Measurements from ENCODE around the gene WDR12. TPM values are rescaled to one million over a fixed set of nuclear protein-coding genes. Genes with fewer than 3 reads are reported as not detected.

The WDR12 gene
- 38.6 and 48.8 TPM in 2 replicates for total RNA-seq

DNA sequence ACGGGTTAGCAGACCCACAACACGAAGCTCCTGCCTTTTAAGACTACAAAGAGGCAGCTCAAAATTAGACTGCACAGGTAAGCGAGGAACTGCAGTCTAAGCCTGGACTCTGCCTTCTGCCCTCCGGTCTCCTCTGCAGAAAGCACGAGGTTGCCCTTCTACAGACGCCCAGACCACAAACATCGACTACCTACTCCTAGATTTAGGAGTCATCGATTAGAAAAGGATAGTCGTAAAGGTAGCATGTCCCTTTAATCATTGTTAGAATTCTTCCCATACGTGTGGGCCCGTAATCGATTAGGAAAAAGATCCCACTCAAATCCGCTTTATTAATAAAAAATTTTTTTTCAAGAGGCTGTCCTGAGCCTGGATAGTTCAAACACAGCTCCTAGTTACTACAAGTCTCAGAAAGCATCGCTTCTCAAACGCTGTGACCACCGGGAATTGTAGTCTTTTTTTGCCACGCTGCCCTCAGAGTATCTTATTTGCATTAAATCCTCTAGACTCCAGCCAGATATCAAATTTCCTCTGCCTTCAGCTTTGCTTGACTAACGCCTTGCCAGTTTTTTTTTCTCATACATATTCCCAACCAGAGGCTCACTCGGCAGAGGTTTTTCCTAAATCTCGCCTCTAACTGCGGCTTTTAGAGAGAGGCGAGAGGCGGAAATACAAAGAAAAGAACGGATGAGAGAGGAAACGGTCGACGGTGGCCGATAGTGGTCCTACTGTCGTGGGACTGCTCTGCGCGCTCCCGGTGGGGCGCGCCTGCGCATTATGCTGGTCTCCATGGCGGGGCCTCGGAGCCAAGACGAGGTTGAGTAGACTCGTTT is at the start of gene WDR12, which contains the start of gene CARF:
WDR12 (minus strand) TSS at position 162 of the 830 bp plus-strand sequence. CDS start 197 bp downstream, outside the sequence.
CARF (plus strand) TSS at position 764 of the 830 bp plus-strand sequence. CDS start 29,628 bp downstream, outside the sequence.

GRCh38 chr2:202871300-202872141 is 40.0 kb downstream of the WDR12 start, which contains the start of gene ICA1L:
TSS of gene ICA1L (minus strand) at chr2:202871766. CDS start at chr2:202829009, 42,757 bp downstream.

Other genes with a start within 250 kb of the WDR12 start
- gene ICA1L, start 39.9 kb downstream of the WDR12 start, total RNA-seq = 1.9 TPM in 2 replicates
- 3.1 and 4.7 TPM in 2 replicates for gene CARF, start 602 bp upstream of the WDR12 start, total RNA-seq
- 43.4 and 57.1 TPM in 2 replicates for gene NBEAL1, start 103.2 kb upstream of the WDR12 start, total RNA-seq

Data from tracheal epithelial cell (primary cell).